Heart left ventricle (tissue), 16 donors: Measurements from ENCODE around the gene GM2A. TPM values are rescaled to one million over a fixed set of nuclear protein-coding genes. Genes with fewer than 3 reads are reported as not detected.

Experiments
- ATAC-seq, 4 donors: fragments of 200-7000 bp; cut with Tn5 transposase; one replicate each; pipeline ENCODE4 v1.9.1; 2020 to 2022; ENCODE audit warnings: moderate library complexity in 4 of 4, mild to moderate bottlenecking in 3 of 4, moderate number of reproducible peaks in 1 of 4
- DNase-seq, 5 donors: peaks; one replicate each; pipeline ENCODE4 v3.0.0-alpha.2; 2020
- H3K27ac ChIP-seq, 12 donors: fragments of 200-600 bp; sonication (generic) in 4 of 12; one replicate each; pipeline versions ENCODE4 v1.5.0 to v1.8.0; 2016 to 2022; ENCODE audit warnings: mild to moderate bottlenecking in 2 of 12
- H3K27me3 ChIP-seq, 9 donors: fragments of 200-600 bp; sonication (generic) in 2 of 9; one replicate each; pipeline versions ENCODE4 v1.5.1 to v1.8.0; 2016 to 2022; ENCODE audit warnings: mild to moderate bottlenecking in 3 of 9
- H3K36me3 ChIP-seq, 9 donors: fragments of 200-600 bp; sonication (generic) in 2 of 9; one replicate each; pipeline versions ENCODE4 v1.5.0 to v1.8.0; 2018 to 2022; ENCODE audit warnings: mild to moderate bottlenecking in 2 of 9
- H3K4me1 ChIP-seq, 12 donors: fragments of 200-600 bp; sonication (generic) in 4 of 12; one replicate each; pipeline versions ENCODE4 v1.5.0 to v1.8.0; 2016 to 2022; ENCODE audit warnings: mild to moderate bottlenecking in 3 of 12
- H3K4me3 ChIP-seq, 12 donors: fragments of 200-600 bp; sonication (generic) in 4 of 12; one replicate each; pipeline versions ENCODE4 v1.5.0 to v1.8.0; 2017 to 2022; ENCODE audit warnings: mild to moderate bottlenecking in 9 of 12, moderate library complexity in 4 of 12
- H3K9me3 ChIP-seq, 12 donors: fragments of 200-600 bp; sonication (generic) in 4 of 12; one replicate each; pipeline versions ENCODE4 v1.5.0 to v1.8.0; 2016 to 2022; ENCODE audit warnings: mild to moderate bottlenecking in 1 of 12
- CTCF ChIP-seq, 12 donors: fragments of 200-600 bp; sonication (generic) in 4 of 12; IDR thresholded peaks; one replicate each; pipeline versions ENCODE4 v1.5.0 to v1.8.0; 2018 to 2022; ENCODE audit warnings: antibody characterized with exemption in 12 of 12, mild to moderate bottlenecking in 5 of 12
- POLR2A ChIP-seq, 2 donors: fragments of 450-650 bp; IDR thresholded peaks; one replicate each; pipeline ENCODE4 v1.6.1; 2017; ENCODE audit warnings: antibody characterized with exemption in 2 of 2, mild to moderate bottlenecking in 2 of 2, moderate library complexity in 2 of 2
- WGBS, 4 donors: extraction: QIAGEN DNeasy Blood & Tissue Kit in 2 of 4; methylation state at CpG; one replicate each; pipeline versions ENCODE4 v1.1.5 to v1.1.7; 2013 to 2018; 5-methylcytosine and 5-hydroxymethylcytosine counted together
- intact Hi-C, 10 donors: fragments of 100-400 bp; cut with DNase I; formaldehyde crosslinking; loops; one replicate each; pipeline versions ENCODE4 v1.11.1 to v1.14.2; 2022
- polyA plus RNA-seq, 2 donors: library from polyadenylated mRNA; stranded (reverse); fragments of 200-250 nt; gene quantifications; one replicate each; pipeline ENCODE4 v1.2.3, GENCODE V29; 2013
- total RNA-seq, 9 donors: library from RNA; depleted of rRNA in 2 of 9; stranded (reverse); fragments of >200 nt in 2 of 9; fragmentation: NEBNext Ultra II Directional in 3 of 9; extraction: Animal tissue kit (Norgen Biotek cat#: 25700) in 3 of 9; gene quantifications; one replicate each; pipeline versions ENCODE4 v1.1.0 to v1.2.4, GENCODE V29; 2016 to 2023
- donor health status: ischemic (EF 13 %, LVEDD 7.1; RV severe dilation, severe dysfunction).
- donor health status: healthy with polysubstance abuse.
- donor health status: DM: no; HTN: yes; CAD: no.
- donor health status: DM: no; HTN: no; CAD: no.
- donor health status: ischemic (EF 25% LVEDD 6.9; RV normal size, moderate dysfunction).
- donor health status: ischemic (EF 25% LVEDD 5.7; RV mildly dilated, moderate dysfunction).
- donor health status: healthy.
- donor health status: DM: yes; HTN: yes; CAD: no.
- donor health status: ischemic (EF 35%, LVEDD 5.7; RV mildly dilated, moderate dysfunction).
- donor health status: nonischemic (EF 11% LVEDD 7.7; RV severe dilation, severe dysfunction).
- donor health status: DM: yes; HTN: yes; CAD: no.
- donor health status: PGD.
- donor health status: ischemic (EF 29% LVEDD 5.4; RV normal size, mild dysfunction).
- donor health status: nonischemic (EF 23%, LVEDD 6.1; RV moderate dilation, normal function).

Gene GM2A
- total and polyA plus RNA-seq, 11 donors, result 22.8 to 71.4 (median 40.0) TPM

GRCh38 chr5:151278845-151279244 is 25.9 kb downstream of the GM2A start:
- no peaks in the 10 kb centered on the region for H3K36me3 ChIP-seq
- intact Hi-C loops, result no loop called here
- no peak overlapping the region for H3K27ac ChIP-seq
- TF ChIP-seq CTCF (IDR thresholded peaks at IDR 0.05), result no peak
- no peaks in the 10 kb centered on the region for H3K4me1 ChIP-seq
- DNase-seq (no peak), ATAC-seq (no peak)
- H3K9me3 ChIP-seq, result no peaks in the 10 kb centered on the region
- 76 to 83% (median 79%) methylated on average over 5 of the region's 5 CpGs for WGBS, 4 donors
- H3K27me3 ChIP-seq, result no peaks in the 10 kb centered on the region
- H3K4me3 ChIP-seq, result no peak overlapping the region

DNA sequence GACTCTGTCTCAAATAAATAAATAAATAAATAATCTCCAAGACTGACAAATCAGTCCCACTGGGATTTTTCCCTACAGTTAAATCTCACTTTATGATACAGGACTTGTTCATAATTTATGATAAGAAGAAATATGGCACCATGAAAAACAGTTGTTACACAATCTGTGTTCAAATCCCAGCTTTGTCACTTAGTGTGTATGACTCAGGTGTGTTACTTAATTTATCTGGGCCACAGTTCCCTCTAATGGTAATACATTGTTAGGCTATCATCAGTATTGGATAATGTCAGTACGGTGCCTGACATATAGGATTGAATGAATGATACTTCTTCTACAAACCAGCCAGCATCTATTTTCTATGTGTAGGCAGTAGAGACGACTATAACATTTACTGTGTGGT is 27.5 kb downstream of the GM2A start:
- no peak for ATAC-seq
- no peak for TF ChIP-seq POLR2A (IDR thresholded peaks at IDR 0.05)
- TF ChIP-seq CTCF (IDR thresholded peaks at IDR 0.05), result no peak
- Histone ChIP-seq H3K4me1 (no peaks in the 10 kb centered on the region), H3K9me3 (no peaks in the 10 kb centered on the region), H3K36me3 (no peaks in the 10 kb centered on the region), H3K4me3 (no peak overlapping the region), H3K27ac (no peak overlapping the region), H3K27me3 (no peaks in the 10 kb centered on the region)
- intact Hi-C loops, result no loop called here
- no peak for DNase-seq
- 77 to 96% (median 87%) methylated on average over 2 of the region's 2 CpGs for WGBS, 4 donors

DNA sequence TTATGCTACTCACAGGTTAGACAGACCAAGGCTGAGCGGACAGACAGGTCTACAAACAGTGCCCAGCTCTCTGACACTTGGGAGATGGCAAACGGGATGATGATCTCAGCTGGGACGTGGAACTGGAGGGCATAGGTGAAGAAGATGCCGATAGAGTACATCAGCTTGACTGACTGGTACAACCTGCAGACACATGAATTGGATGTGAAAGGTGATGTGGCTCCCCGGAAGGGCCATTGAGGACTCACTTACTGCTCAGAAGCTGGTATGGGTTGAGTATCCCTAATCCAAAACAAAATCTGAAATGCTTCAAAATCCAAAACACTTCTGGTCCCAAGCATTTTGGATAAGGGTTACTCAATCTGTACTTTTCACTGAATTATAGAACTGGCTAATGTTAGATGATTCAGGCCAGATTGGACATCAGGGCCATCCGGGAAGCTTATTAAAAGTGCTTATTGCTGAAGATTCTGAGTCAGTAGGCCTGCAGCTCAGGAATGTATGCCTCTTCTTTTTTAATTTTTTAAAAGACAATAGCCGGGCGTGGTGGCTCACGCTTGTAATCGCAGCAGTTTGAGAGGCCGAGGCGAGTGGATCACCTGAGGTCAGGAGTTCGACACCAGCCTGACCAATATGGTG is 28.1 kb downstream of the GM2A start:
- intact Hi-C loops, result no loop called here
- no peak for TF ChIP-seq POLR2A (IDR thresholded peaks at IDR 0.05)
- TF ChIP-seq CTCF (IDR thresholded peaks at IDR 0.05), result no peak
- Histone ChIP-seq H3K27me3 (no peaks in the 10 kb centered on the region), H3K9me3 (no peaks in the 10 kb centered on the region), H3K36me3 (no peaks in the 10 kb centered on the region), H3K4me3 (no peak overlapping the region), H3K4me1 (no peaks in the 10 kb centered on the region), H3K27ac (no peak overlapping the region)
- DNase-seq (no peak), ATAC-seq (no peak)
- WGBS, 4 donors, result 88 to 93% (median 92%) methylated on average over 13 of the region's 13 CpGs

GRCh38 chr5:151283120-151283825 is 30.3 kb downstream of the GM2A start:
- Histone ChIP-seq H3K4me3 (no peak overlapping the region), H3K27me3 (no peaks in the 10 kb centered on the region), H3K36me3 (no peaks in the 10 kb centered on the region), H3K27ac (no peak overlapping the region), H3K4me1 (no peaks in the 10 kb centered on the region), H3K9me3 (no peaks in the 10 kb centered on the region)
- 67 to 84% (median 77%) methylated on average over 4 of the region's 4 CpGs for WGBS, 4 donors
- ATAC-seq, result no peak
- intact Hi-C loops, result no loop called here
- no peak for DNase-seq
- TF ChIP-seq CTCF (IDR thresholded peaks at IDR 0.05) (no peak), POLR2A (IDR thresholded peaks at IDR 0.05) (no peak)
